Small intestine (tissue), 7 donors: ENCODE results near the gene COL25A1. TPM values are rescaled to one million over a fixed set of nuclear protein-coding genes. Genes with fewer than 3 reads are reported as not detected.
A peak's percentile ranks its signal among the peaks of the same experiment; 100 is the strongest.
"Not testable (repeated sequence)": the region's sequence is repeated elsewhere in the genome, so short reads cannot be mapped to it uniquely, and the experiment has no call there.

Source experiments
- DNase-seq, 2 donors: peaks; one replicate each; pipeline versions ENCODE4 v3.0.0 to v3.0.0-alpha.2; 2013
- FAIRE-seq: peaks from 2 replicates; lab custom pipeline; 2012; peaks lifted over from hg19 to GRCh38; lab: Jason Lieb, UNC
- H3K27ac ChIP-seq, 3 donors: one replicate each; pipeline ENCODE4 v1.5.1; 2013; ENCODE audit warnings: low read length in 2 of 3, mild to moderate bottlenecking in 2 of 3, control low read depth in 1 of 3, inconsistent platforms in 1 of 3, low read depth in 1 of 3, moderate library complexity in 1 of 3
- H3K27me3 ChIP-seq, 3 donors: one replicate each; pipeline ENCODE4 v1.6.1; 2013; ENCODE audit warnings: low read length in 3 of 3, inconsistent platforms in 1 of 3; ENCODE audit not compliant: control insufficient read depth in 3 of 3, insufficient read depth in 3 of 3
- H3K36me3 ChIP-seq, 3 donors: one replicate each; pipeline ENCODE4 v1.6.1; 2013; ENCODE audit warnings: low read length in 3 of 3, inconsistent platforms in 1 of 3, low read depth in 1 of 3, mild to moderate bottlenecking in 1 of 3, moderate library complexity in 1 of 3; ENCODE audit not compliant: control insufficient read depth in 3 of 3, insufficient read depth in 2 of 3
- H3K4me1 ChIP-seq, 3 donors: one replicate each; pipeline ENCODE4 v1.6.1; 2013; ENCODE audit warnings: low read length in 2 of 3, inconsistent platforms in 1 of 3, low read depth in 1 of 3, mild to moderate bottlenecking in 1 of 3, moderate library complexity in 1 of 3; ENCODE audit not compliant: control insufficient read depth in 3 of 3, insufficient read depth in 2 of 3
- H3K4me3 ChIP-seq, 3 donors: one replicate each; pipeline ENCODE4 v1.5.1; 2013; ENCODE audit warnings: low read length in 3 of 3, control low read depth in 1 of 3, inconsistent platforms in 1 of 3, low read depth in 1 of 3, mild to moderate bottlenecking in 1 of 3, moderate library complexity in 1 of 3
- H3K9me3 ChIP-seq, 2 donors: one replicate each; pipeline ENCODE4 v1.6.1; 2013; ENCODE audit warnings: low read depth in 1 of 2, low read length in 1 of 2; ENCODE audit not compliant: control insufficient read depth in 2 of 2, insufficient read depth in 1 of 2
- WGBS, 3 donors: extraction: QIAGEN DNeasy Blood & Tissue Kit; methylation state at CpG; one replicate each; pipeline ENCODE4 v1.1.7; 2013; 5-methylcytosine and 5-hydroxymethylcytosine counted together
- polyA plus RNA-seq, 4 donors: library from polyadenylated mRNA; stranded (reverse) in 3 of 4; unstranded in 1 of 4; fragments of 200-250 nt in 3 of 4; fragments of 120-200 nt in 1 of 4; gene quantifications; one replicate each; pipeline versions ENCODE4 v1.2.1 to v1.2.3, GENCODE V29; 2013
- donor health status: healthy with polysubstance abuse.
- donor health status: control.
- donor health status: control.
- donor health status: Bipolar disorder and iron deficiency.
- donor health status: healthy.

Gene COL25A1
- polyA plus RNA-seq, 4 donors = 0.24 to 6.2 (median 2.5) TPM

GRCh38 chr4:109077505-109077904, 225.0 kb downstream of the COL25A1 start:
- no peaks in the 10 kb centered on the region for H3K36me3 ChIP-seq
- no peak overlapping the region for H3K27ac ChIP-seq
- no peak overlapping the region for H3K4me3 ChIP-seq
- no peak for FAIRE-seq
- DNase-seq = no peak
- WGBS, 3 donors = 78 to 83% (median 81%) methylated on average over 3 of the region's 3 CpGs
- no peaks in the 10 kb centered on the region for H3K27me3 ChIP-seq
- no peaks in the 10 kb centered on the region for H3K4me1 ChIP-seq
- H3K9me3 ChIP-seq = no peaks in the 10 kb centered on the region

DNA sequence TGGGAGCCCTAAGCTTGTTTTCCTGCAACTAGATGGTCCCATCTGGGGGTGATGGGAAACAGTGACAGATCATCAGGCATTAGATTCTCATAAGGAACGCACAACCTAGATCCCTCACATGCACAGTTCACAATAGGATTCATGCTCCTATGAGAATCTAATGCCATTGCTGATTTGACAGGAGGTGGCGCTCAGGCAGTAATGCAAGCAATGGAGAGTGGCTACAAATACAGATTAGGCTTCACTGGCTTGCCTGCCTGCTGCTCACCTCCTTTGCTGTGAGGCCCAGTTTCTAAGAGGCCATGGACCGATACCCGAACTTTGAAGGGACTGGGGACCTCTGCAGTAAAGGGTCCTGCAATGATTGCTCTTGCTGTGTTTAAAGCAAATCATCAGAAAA, 225.7 kb downstream of the COL25A1 start:
- not testable (repeated sequence) for H3K9me3 ChIP-seq, H3K27ac ChIP-seq, H3K4me3 ChIP-seq, DNase-seq, H3K4me1 ChIP-seq, FAIRE-seq, H3K36me3 ChIP-seq, H3K27me3 ChIP-seq
- WGBS, 3 donors = 95 to 98% (median 96%) methylated on average over 4 of the region's 4 CpGs

GRCh38 chr4:109075621-109076020, 226.8 kb downstream of the COL25A1 start:
- WGBS, 3 donors = 84 to 89% (median 86%) methylated on average over 3 of the region's 3 CpGs
- FAIRE-seq = no peak
- DNase-seq = no peak
- Histone ChIP-seq H3K9me3 (no peaks in the 10 kb centered on the region), H3K4me1 (no peaks in the 10 kb centered on the region), H3K27ac (no peak overlapping the region), H3K36me3 (no peaks in the 10 kb centered on the region), H3K4me3 (no peak overlapping the region), H3K27me3 (no peaks in the 10 kb centered on the region)

GRCh38 chr4:109072595-109072994, 229.9 kb downstream of the COL25A1 start:
- no peak for FAIRE-seq
- Histone ChIP-seq H3K27me3 (no peaks in the 10 kb centered on the region), H3K36me3 (no peaks in the 10 kb centered on the region), H3K4me1 (no peaks in the 10 kb centered on the region), H3K4me3 (no peak overlapping the region), H3K27ac (no peak overlapping the region), H3K9me3 (no peaks in the 10 kb centered on the region)
- WGBS, 3 donors = 70 to 83% (median 74%) methylated on average over 2 of the region's 2 CpGs
- no peak for DNase-seq

GRCh38 chr4:109070677-109071076, 231.8 kb downstream of the COL25A1 start:
- 81 to 92% (median 90%) methylated on average over 7 of the region's 7 CpGs for WGBS, 3 donors

DNA sequence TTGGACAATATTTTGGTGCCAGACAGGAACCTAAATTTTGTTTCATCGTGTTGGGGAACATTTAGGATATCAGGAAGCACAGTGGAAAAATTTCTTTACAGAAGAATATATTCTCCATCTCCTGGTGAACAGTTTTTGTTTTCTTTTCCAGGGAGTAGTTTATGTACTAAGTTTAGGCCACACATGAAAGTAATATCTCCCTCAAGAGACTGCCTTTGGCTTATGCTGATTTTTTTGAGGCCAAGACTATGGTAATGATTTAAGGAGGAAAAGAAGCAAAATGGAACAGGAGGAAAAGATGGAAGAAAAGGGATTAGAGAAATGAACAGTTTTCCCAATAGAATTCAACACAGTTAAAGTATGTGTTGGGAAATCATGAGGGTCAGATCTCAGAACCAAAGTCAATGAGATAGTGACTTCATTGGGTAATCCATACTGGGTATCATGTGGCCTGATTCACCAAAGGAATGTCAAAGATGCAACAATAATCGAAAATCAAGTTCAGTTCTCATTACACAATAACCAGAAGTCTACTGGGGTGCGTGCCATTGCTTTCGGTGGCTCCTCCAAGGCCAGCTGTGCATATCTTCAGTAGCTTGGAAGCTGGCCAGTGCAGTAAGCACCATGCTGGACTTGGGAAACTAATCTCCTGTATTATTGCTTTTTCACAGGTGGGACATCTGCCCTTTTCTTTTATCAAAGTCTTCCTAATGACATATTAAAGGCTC, 234.8 kb downstream of the COL25A1 start:
- no peaks in the 10 kb centered on the region for H3K27me3 ChIP-seq
- no peaks in the 10 kb centered on the region for H3K9me3 ChIP-seq
- H3K27ac ChIP-seq = no peak overlapping the region
- FAIRE-seq (no peak), DNase-seq (peak in 1 of 2 donors; percentile 2)
- no peaks in the 10 kb centered on the region for H3K36me3 ChIP-seq
- no peaks in the 10 kb centered on the region for H3K4me1 ChIP-seq
- 30 to 52% (median 30%) methylated on average over 4 of the region's 4 CpGs for WGBS, 3 donors
- no peak overlapping the region for H3K4me3 ChIP-seq

More at GRCh38 chr4:109070677-109071076, 231.8 kb downstream of the COL25A1 start:
- H3K27ac ChIP-seq, H3K4me1 ChIP-seq, H3K36me3 ChIP-seq, H3K27me3 ChIP-seq, DNase-seq, H3K4me3 ChIP-seq, FAIRE-seq, H3K9me3 ChIP-seq: not testable (repeated sequence)

DNA sequence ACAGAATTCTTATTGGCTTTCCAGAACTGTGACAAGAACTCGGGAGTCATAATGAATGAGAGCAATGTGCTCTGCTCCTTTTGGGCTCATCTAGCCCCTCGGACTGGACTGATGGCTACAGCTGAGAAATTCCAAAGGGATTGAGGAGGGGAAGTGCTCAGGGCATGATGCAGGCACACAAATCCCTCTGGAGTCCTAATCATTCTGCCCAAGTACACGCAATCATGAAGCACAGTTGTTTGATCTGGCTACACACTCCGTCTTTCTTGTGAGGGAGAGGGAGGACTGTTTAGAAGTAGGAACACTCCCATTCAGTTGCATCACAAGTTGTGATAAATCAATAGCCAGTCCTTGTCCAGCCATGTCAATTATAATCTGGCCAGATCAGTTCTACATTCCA, 237.5 kb downstream of the COL25A1 start:
- H3K36me3 ChIP-seq = no peaks in the 10 kb centered on the region
- no peak overlapping the region for H3K27ac ChIP-seq
- 70 to 81% (median 73%) methylated on average over 4 of the region's 4 CpGs for WGBS, 3 donors
- no peaks in the 10 kb centered on the region for H3K4me1 ChIP-seq
- FAIRE-seq (no peak), DNase-seq (no peak)
- no peaks in the 10 kb centered on the region for H3K9me3 ChIP-seq
- no peak overlapping the region for H3K4me3 ChIP-seq
- H3K27me3 ChIP-seq = no peaks in the 10 kb centered on the region

DNA sequence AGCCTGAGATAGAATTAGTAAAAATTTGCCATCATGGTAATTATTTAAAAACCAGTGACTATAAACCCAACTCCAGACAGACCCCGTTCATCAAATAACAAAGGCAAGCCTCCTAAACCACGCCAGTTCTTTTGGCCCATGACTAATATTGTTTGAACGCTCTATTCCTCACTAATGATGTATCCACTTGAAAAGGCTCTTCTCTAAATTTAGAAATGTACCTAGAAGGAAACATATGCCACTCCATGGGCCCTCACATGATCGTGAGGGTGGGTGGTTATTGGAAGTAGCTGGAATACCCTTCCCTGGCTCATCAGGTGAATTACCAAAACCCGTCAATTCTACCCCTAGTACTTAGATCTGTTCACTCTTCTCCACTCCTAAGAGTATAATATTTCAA, 249.2 kb downstream of the COL25A1 start:
- DNase-seq = no peak
- Histone ChIP-seq H3K9me3 (no peaks in the 10 kb centered on the region), H3K27me3 (no peaks in the 10 kb centered on the region), H3K27ac (no peak overlapping the region), H3K4me1 (no peaks in the 10 kb centered on the region), H3K36me3 (no peaks in the 10 kb centered on the region), H3K4me3 (no peak overlapping the region)
- 67 to 86% (median 83%) methylated on average over 5 of the region's 5 CpGs for whole genome bisulfite sequencing, 3 donors
- no peak for FAIRE-seq

GRCh38 chr4:109052821-109053220, 249.6 kb downstream of the COL25A1 start:
- WGBS, 3 donors = 72 to 81% (median 79%) methylated on average over 1 of the region's 1 CpG
- DNase-seq = no peak
- Histone ChIP-seq H3K9me3 (no peaks in the 10 kb centered on the region), H3K27ac (no peak overlapping the region), H3K36me3 (no peaks in the 10 kb centered on the region), H3K4me1 (no peaks in the 10 kb centered on the region), H3K4me3 (no peak overlapping the region), H3K27me3 (no peaks in the 10 kb centered on the region)
- FAIRE-seq = no peak
